NCI-H748 (cell line): ENCODE measurements around the gene TSSK6.

ENCODE experiments used
- DNase-seq: peaks from one replicate; lab custom pipeline; 2025; ENCODE audit not compliant: unreplicated experiment; lab: John Stamatoyannopoulos, UW

The TSSK6 gene

DNA sequence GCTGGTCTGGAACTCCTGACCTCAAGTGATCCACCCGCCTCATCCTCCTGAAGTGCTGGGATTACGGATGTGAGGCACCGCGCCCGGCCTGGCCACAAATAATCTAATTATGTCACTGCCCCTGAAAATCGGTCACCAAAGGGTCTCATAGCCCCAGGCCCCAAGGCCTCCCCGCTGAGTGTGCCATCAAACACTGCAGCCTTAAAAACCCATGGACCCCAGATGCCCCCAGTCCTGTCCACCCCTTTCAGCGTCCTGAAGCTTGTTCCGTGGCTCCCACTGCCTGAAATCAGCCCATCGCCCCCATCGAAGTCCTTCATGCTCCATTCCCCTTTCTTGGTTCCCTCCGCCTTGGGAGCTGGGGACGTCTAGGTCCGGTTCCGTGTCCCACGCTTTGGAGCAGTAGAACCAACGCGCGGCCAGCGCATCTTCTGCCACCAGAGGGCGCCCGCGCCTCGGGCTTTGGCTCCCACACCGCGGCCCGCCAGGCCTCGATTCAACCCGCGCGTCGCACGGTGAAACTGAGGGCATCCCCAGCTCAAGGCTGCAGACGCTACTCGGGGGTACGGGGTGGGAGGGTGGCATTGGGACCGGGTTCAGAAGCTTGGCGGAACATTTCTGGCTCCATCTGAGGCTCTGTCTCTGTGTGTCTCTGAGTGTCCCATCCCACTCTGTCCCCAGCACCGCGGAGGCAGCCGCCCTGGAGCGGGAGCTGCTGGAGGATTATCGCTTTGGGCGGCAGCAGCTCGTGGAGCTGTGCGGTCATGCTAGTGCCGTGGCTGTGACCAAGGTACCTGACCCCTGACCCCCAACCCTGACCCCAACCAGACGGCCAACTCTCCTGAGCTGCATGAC lies 16.8 kb upstream of the TSSK6 start:
- DNase-seq: peak; percentile 73

GRCh38 chr19:19530889-19531288 lies 15.5 kb upstream of the TSSK6 start:
- DNase-seq: no peak

DNA sequence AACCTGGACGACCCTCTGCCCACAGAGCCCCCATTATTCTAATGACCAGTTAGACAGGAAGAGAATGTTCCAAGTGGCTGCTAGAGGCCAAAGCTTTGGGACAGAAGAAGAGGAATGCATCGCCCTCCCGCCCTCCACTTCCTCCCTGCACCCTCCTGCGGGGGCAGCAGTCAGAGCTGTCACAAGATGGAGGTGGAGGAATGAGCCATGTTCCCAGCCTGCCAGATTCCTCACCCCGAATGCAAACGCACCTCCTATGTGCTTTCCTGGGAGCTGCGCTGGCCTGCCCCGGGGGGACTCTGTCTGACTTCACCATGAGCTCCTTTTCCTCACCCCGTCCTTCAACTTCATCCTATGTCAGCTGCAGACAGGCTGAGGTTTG lies 15.1 kb upstream of the TSSK6 start:
- DNase-seq: no peak

GRCh38 chr19:19529783-19530422 lies 14.6 kb upstream of the TSSK6 start:
- no peak for DNase-seq

DNA sequence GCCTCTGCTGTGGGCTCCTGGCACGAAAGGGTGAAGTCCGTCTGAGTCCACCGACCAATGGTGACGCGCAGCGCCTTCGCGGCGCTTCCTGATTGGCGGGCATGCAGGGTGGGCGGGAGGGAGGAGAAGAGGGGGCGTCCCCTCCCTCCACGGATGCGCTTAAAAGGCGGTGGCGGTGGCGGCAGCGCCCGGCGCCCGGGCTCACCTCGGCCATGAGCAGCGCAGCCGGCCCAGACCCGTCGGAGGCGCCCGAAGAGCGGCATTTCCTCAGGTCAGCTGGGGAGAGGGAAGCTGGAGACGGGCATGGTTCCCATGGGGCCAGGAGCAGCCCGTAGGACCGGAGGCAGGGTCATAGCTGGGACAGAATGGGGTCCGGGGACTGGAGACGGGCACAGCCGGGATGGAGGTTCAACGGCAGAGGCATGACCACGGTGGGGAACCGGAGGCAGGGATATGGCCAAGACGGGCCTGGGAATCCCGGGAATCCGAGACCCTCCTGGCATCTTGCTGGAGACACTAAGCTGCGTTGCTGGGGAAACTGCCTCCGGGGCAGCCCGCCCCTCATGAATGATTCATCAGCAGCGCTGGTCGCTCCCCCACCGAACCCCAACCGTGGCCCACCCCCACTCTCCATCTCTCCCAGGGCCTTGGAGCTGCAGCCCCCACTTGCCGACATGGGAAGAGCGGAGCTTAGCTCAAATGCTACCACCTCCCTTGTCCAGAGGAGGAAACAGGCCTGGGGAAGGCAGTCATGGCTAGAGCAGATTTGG lies 13.6 kb upstream of the TSSK6 start, which contains the start of gene YJEFN3:
YJEFN3 (plus strand) TSS at position 191 of the 770 bp plus-strand sequence; CDS start at position 213, 22 bp downstream.
- DNase-seq: peak; percentile 84

- DNase-seq: no peak
Measured at GRCh38 chr19:19527674-19528625, 12.6 kb upstream of the TSSK6 start.

GRCh38 chr19:19527371-19527656 lies 12.0 kb upstream of the TSSK6 start:
- no peak for DNase-seq

GRCh38 chr19:19526581-19527370 lies 11.4 kb upstream of the TSSK6 start:
- no peak for DNase-seq

DNA sequence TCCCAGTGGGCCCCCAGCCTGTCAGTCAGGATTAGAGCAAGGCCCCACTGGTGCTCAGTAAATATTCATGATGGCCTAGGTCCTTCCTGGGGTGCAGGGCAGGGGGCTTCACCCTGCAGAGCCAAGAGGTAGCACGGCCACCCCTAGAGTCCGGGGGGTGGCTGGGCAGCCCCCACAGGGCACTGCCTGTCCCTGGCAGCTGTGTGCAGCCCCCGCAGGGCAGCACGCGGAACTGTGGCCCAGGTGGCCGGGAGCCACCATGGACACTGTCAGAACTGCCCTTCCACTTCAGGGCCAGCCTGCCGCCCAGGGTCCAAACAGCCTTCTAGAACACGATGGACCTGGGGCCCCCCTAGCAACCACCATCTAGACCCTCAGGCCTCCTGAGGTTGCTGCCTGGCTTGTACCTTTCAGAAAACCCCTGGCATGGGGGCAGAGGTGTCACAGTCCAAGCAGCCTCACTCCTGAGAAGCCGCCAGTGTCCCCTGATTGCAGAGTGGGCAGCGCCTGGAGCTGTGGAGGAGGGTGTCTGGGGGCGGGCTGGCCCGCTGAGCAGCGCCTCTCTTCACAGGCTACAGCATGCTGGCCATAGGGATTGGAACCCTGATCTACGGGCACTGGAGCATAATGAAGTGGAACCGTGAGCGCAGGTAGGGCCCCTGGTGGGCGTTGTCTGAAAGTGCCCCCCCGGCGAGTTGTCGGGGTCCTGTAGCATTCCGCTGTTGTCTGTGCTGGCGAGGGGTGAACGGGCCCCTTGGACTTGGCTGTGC lies 10.4 kb upstream of the TSSK6 start:
- no peak for DNase-seq

DNA sequence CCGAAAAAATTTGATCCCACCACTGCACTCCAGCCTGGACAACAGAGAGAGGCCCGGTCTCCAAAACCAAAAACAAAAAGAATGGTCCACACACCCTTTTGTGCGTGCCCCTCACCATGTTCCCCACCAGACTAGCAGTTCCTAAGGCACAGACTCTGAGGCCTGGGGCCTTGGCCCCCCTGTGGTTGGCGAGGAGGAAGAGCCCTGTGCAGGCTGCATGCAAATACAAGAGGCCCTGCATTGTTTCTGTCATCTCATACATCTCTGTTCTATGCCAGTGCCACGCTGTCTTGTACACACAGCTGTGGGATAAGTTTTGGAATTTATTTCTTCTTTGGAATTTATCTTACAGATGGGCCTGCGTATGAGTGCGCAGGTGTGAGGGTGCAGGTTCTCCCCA lies 8.7 kb upstream of the TSSK6 start:
- DNase-seq: no peak

DNA sequence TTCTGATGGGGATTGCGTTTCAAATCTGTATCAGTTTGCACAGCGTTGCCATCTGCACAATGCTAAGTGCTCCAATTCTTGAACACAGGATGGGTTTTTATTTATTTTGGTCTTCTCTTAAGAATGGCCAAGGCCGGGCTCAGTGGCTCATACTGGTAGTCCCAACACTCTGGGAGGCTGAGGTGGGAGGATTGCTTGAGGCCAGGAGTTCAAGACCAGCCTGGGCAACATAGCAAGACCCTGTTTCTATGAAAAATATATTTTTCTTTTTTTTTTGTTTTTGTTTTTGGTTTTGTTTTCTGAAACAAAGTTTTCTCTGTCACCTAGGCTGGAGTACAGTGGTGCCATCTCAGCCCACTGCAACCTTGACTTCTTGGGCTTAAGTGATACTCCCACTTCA lies 7.8 kb upstream of the TSSK6 start:
- no peak for DNase-seq

DNA sequence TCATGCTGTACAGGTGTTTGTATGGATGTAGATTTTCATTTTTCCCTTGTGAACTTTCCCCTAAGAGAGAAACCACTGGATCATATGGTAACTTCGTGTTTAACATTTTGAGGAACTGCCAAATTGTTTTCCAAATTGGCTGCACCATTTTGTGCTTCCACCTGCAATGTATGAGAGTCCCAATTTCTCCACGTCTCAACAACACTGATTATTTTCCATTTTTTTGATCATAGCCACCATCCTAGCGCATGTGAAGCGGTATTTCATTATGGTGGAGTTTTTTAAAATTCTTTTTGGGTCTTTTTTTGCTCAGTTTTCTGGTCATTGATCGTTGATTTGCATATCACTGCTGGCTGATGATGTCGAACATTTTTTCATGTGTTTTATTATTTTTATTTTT lies 5.6 kb upstream of the TSSK6 start:
- no peak for DNase-seq

- DNase-seq: no peak
Measured at GRCh38 chr19:19517235-19517619, 1.9 kb upstream of the TSSK6 start.

- DNase-seq: peak; percentile 91
Measured at GRCh38 chr19:19515642-19516519, 533 bp upstream of the TSSK6 start, which contains the start of gene NDUFA13. TSS of gene NDUFA13 (plus strand) at chr19:19516225. CDS start at chr19:19516239, 14 bp downstream.

- DNase-seq: no peak
Measured at GRCh38 chr19:19514215-19514657, 1.1 kb downstream of the TSSK6 start.

DNA sequence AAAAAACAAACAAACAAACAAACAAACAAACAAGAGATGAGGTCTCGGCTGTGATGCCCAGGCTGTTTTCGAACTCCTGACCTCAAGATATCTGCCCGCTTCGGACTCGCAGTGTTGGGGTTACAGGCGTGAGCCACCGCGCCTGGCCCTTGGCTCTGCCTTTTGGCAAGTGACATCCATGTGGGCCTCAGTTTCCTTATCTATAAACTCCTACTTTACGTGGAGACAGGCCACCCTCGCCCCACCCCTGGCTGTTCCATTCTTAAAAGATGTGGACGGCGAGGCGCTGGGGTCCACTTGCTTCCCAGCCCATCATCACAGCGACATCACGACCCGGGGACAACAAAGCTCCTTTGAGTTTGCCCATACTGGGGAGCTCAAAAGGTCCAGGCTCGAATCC lies 1.7 kb downstream of the TSSK6 start:
- DNase-seq: no peak

DNA sequence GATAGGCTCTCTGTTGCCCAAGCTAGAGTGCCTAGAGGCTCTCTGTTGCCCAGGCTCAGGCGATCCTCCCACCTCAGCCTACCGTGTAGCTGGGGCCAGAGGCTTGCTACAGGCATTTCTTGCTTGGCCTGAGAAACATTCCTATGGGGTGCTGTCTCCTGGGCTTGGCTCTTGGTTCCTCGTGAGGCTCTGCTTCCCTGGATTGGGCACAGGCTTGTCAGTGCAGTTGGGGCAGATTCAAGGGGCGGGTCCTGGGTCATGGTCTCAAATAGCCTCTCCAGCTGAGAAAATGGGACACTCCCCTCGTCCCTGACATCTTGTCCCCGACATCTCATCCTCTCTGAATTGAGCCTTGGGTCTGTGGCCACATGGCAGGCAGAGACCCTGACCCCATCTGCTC lies 4.9 kb downstream of the TSSK6 start:
- no peak for DNase-seq

GRCh38 chr19:19508217-19508616 lies 7.1 kb downstream of the TSSK6 start:
- no peak for DNase-seq
